ENCODE results near the gene SYAP1.

DNA sequence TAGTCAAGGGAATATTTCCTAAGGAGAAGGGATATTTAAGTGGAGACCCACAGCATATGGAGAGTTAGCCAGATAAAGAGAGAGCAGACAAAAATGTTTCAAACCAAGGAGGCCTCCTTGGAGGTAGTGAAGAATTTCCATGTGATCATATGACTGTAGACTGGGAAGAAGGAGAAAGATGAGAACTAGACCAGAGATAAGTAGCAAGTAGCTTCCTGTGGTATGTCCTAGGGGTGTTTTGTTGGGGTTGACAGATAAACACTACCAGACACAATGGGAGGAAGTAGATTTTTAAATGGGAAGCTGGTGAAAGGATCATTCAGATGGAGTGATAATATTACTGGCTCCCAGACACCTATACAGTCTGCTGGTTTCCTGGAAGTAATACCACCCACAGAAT is 13.6 kb downstream of the SYAP1 start:
- TF ChIP-seq, protein P1, sequence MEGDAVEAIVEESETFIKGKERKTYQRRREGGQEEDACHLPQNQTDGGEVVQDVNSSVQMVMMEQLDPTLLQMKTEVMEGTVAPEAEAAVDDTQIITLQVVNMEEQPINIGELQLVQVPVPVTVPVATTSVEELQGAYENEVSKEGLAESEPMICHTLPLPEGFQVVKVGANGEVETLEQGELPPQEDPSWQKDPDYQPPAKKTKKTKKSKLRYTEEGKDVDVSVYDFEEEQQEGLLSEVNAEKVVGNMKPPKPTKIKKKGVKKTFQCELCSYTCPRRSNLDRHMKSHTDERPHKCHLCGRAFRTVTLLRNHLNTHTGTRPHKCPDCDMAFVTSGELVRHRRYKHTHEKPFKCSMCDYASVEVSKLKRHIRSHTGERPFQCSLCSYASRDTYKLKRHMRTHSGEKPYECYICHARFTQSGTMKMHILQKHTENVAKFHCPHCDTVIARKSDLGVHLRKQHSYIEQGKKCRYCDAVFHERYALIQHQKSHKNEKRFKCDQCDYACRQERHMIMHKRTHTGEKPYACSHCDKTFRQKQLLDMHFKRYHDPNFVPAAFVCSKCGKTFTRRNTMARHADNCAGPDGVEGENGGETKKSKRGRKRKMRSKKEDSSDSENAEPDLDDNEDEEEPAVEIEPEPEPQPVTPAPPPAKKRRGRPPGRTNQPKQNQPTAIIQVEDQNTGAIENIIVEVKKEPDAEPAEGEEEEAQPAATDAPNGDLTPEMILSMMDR (conservative IDR thresholded peaks at IDR 0.05 in 1 of 2, IDR thresholded peaks at IDR 0.05 in 1 of 2; ENCODE audit: extremely low read depth in 1 of 2, insufficient read depth in 1 of 2, low read depth in 1 of 2, low read length in 2 of 2) = no peak
- TF ChIP-seq EZH2 (IDR thresholded peaks at IDR 0.05; ENCODE audit: borderline replicate concordance, low read length) = no peak

Measured in mammary epithelial cell (primary cell).